Peyer's patch (tissue), 4 donors: ENCODE measurements around the gene VENTX.

ENCODE experiments used
- POLR2A ChIP-seq, 2 donors: fragments of 450-650 bp; IDR thresholded peaks; one replicate each; pipeline ENCODE4 v1.5.1; 2017; ENCODE audit warnings: antibody characterized with exemption in 2 of 2, mild to moderate bottlenecking in 2 of 2, moderate library complexity in 2 of 2
- TF ChIP-seq, protein P1 (sequence below), 6 experiments: fragments of 450-650 bp in 4 of 6; fragments of 200-600 bp in 2 of 6; sonication (generic) in 1 of 6; IDR thresholded peaks; one replicate each; pipeline ENCODE4 v1.5.1; 2017 to 2019; ENCODE audit warnings: antibody characterized with exemption in 6 of 6, mild to moderate bottlenecking in 3 of 6, moderate library complexity in 1 of 6

DNA sequence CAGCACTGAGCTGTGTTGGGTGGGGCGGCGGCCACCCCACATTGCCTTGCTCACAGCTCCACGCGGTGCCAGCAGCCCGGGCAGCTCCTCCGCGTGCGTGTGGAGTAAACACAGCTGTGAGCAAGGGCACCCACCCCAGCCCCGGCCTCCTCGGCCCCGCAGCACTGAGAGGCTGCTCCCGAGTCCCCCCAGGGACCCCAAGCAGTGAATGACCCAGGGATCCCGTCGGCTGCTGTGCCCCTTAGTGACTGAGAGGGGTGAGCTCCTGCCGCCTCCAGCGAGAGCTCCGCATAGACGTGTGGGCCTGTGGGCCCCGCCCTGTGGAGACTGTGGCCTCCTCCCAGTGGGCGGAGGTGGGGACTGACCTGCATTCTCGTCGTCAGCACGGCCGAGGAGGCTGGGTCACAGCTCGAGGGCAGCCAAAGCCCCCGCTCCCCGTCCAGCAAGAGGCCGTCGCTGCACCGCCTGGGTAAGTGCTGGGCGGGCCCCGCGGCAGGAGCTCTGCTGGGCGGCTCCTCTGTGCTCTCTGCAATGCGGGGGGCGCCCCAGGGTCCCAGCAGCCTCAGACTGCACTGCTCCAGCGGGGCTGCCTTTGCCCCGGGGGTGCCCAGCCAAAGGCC lies 37.6 kb upstream of the VENTX start:
- TF ChIP-seq, protein P1, sequence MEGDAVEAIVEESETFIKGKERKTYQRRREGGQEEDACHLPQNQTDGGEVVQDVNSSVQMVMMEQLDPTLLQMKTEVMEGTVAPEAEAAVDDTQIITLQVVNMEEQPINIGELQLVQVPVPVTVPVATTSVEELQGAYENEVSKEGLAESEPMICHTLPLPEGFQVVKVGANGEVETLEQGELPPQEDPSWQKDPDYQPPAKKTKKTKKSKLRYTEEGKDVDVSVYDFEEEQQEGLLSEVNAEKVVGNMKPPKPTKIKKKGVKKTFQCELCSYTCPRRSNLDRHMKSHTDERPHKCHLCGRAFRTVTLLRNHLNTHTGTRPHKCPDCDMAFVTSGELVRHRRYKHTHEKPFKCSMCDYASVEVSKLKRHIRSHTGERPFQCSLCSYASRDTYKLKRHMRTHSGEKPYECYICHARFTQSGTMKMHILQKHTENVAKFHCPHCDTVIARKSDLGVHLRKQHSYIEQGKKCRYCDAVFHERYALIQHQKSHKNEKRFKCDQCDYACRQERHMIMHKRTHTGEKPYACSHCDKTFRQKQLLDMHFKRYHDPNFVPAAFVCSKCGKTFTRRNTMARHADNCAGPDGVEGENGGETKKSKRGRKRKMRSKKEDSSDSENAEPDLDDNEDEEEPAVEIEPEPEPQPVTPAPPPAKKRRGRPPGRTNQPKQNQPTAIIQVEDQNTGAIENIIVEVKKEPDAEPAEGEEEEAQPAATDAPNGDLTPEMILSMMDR (IDR thresholded peaks at IDR 0.05), result no peak
- TF ChIP-seq POLR2A (IDR thresholded peaks at IDR 0.05), result no peak
